Measurements from ENCODE around the gene ATP1B2.

ATP1B2 gene

DNA sequence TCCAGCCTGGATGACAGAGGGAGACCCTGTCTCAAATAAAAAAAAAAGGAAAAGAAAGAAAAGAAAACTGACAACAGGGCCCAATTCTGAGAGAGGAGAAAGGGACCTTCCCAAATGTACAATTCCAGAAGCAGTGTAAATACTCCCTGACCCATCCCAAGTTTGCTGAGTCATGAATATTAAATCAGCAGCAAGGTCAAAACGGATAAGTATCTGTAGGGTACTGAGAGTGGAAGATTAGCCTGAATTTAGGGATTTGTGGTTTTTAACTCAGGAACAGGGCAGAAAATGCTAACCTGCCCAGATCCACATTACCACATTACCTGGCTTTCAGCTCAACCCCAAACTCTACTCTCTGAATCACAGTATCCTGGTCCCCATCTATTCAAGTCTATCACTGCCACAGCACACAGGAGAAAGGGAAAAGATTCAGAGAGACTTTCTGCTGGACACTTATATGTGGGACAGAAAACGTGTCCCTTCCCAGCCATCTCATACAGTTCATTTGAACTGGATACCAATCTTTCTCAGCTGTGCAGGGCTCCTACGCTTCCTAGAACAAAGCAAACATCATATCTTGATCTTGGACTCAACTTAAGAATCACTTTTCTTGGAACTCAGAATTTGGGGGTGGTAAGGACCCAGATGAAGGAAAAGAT, 39.0 kb upstream of the ATP1B2 start:
- H3K27me3 ChIP-seq (ENCODE audit: insufficient read depth, poor library complexity, severe bottlenecking): no peaks in the 10 kb centered on the region
- H3K4me3 ChIP-seq (replicated peaks; ENCODE audit: insufficient read depth, low read length): no peak overlapping the region
- no peak for DNase-seq (ENCODE audit: low read depth in 1 of 2, low spot score in 1 of 2)
- H3K27ac ChIP-seq (replicated peaks): no peak overlapping the region
- no peak for TF ChIP-seq SPI1 (IDR thresholded peaks at IDR 0.05; ENCODE audit: borderline replicate concordance, low read depth)

DNA sequence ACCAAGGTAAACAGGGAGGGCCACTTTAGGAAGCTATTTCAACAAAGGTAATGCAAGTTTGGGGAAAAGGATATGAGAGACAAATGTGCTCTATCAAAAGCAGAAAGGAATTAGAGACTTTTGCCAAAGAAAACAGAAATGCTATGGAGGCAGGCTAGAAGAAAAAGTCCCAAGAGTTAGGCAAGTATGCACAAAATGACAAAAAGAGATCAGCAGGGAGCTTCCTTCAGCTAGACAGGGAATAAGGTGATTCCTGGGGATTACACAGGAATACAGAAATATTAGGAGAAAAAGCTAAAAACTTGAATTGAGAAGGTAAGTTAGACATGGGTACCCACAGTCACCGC, 38.5 kb upstream of the ATP1B2 start:
- H3K27ac ChIP-seq (replicated peaks): no peak overlapping the region
- no peaks in the 10 kb centered on the region for H3K27me3 ChIP-seq (ENCODE audit: insufficient read depth, poor library complexity, severe bottlenecking)
- TF ChIP-seq, protein P1, sequence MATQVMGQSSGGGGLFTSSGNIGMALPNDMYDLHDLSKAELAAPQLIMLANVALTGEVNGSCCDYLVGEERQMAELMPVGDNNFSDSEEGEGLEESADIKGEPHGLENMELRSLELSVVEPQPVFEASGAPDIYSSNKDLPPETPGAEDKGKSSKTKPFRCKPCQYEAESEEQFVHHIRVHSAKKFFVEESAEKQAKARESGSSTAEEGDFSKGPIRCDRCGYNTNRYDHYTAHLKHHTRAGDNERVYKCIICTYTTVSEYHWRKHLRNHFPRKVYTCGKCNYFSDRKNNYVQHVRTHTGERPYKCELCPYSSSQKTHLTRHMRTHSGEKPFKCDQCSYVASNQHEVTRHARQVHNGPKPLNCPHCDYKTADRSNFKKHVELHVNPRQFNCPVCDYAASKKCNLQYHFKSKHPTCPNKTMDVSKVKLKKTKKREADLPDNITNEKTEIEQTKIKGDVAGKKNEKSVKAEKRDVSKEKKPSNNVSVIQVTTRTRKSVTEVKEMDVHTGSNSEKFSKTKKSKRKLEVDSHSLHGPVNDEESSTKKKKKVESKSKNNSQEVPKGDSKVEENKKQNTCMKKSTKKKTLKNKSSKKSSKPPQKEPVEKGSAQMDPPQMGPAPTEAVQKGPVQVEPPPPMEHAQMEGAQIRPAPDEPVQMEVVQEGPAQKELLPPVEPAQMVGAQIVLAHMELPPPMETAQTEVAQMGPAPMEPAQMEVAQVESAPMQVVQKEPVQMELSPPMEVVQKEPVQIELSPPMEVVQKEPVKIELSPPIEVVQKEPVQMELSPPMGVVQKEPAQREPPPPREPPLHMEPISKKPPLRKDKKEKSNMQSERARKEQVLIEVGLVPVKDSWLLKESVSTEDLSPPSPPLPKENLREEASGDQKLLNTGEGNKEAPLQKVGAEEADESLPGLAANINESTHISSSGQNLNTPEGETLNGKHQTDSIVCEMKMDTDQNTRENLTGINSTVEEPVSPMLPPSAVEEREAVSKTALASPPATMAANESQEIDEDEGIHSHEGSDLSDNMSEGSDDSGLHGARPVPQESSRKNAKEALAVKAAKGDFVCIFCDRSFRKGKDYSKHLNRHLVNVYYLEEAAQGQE (IDR thresholded peaks at IDR 0.05; ENCODE audit: insufficient replicate concordance, low read depth): no peak
- no peak for TF ChIP-seq GABPA (IDR thresholded peaks at IDR 0.05; ENCODE audit: low read depth)
- TF ChIP-seq, protein P2, sequence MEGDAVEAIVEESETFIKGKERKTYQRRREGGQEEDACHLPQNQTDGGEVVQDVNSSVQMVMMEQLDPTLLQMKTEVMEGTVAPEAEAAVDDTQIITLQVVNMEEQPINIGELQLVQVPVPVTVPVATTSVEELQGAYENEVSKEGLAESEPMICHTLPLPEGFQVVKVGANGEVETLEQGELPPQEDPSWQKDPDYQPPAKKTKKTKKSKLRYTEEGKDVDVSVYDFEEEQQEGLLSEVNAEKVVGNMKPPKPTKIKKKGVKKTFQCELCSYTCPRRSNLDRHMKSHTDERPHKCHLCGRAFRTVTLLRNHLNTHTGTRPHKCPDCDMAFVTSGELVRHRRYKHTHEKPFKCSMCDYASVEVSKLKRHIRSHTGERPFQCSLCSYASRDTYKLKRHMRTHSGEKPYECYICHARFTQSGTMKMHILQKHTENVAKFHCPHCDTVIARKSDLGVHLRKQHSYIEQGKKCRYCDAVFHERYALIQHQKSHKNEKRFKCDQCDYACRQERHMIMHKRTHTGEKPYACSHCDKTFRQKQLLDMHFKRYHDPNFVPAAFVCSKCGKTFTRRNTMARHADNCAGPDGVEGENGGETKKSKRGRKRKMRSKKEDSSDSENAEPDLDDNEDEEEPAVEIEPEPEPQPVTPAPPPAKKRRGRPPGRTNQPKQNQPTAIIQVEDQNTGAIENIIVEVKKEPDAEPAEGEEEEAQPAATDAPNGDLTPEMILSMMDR (IDR thresholded peaks at IDR 0.05; ENCODE audit: insufficient read depth, low read length): no peak
- TF ChIP-seq POLR2AphosphoS5 (IDR thresholded peaks at IDR 0.05; ENCODE audit: low read depth): no peak
- no peak for TF ChIP-seq SPI1 (IDR thresholded peaks at IDR 0.05; ENCODE audit: borderline replicate concordance, low read depth)
- no peak for DNase-seq (ENCODE audit: low read depth in 1 of 2, low spot score in 1 of 2)
- no peak overlapping the region for H3K4me3 ChIP-seq (replicated peaks; ENCODE audit: insufficient read depth, low read length)

DNA sequence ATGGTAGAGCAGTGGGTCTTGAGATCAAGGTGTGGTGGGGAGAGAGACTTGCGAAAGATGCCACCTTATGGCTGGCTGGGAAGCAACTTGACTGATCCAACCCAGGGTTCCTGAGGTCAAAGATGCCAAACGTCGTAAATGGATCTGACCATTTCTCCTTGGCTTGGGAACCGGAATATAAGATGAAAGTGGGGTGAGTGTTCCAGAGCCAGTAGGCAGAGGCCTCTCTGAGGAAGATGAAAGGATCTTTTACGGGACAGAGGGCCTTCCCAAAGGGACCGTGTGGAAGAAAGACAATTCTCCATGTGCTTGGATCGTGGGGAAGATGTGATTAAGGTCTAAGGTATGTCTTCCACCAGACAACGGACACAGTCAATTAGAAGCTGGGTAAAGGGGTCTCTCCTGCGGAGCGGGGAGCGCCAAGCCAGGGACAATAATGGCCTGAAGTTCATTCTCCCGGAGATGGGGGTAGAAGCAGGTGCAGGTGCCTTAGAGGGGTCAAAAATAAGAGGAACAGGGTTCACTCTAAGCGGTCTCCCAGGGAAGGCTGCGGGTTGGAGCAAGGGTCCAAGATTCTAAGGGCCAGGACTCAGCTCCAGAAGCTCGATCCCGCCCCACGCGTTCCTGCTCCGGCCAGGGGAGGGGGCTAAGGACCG, 36.8 kb upstream of the ATP1B2 start:
- H3K27ac ChIP-seq (replicated peaks): no peak overlapping the region
- DNase-seq (ENCODE audit: low read depth in 1 of 2, low spot score in 1 of 2): no peak
- no peak overlapping the region for H3K4me3 ChIP-seq (replicated peaks; ENCODE audit: insufficient read depth, low read length)
- no peaks in the 10 kb centered on the region for H3K27me3 ChIP-seq (ENCODE audit: insufficient read depth, poor library complexity, severe bottlenecking)
- TF ChIP-seq, protein P2 (IDR thresholded peaks at IDR 0.05; ENCODE audit: insufficient read depth, low read length): no peak
- TF ChIP-seq POLR2AphosphoS5 (IDR thresholded peaks at IDR 0.05; ENCODE audit: low read depth) (no peak), GABPA (IDR thresholded peaks at IDR 0.05; ENCODE audit: low read depth) (no peak), SPI1 (IDR thresholded peaks at IDR 0.05; ENCODE audit: borderline replicate concordance, low read depth) (no peak)
- TF ChIP-seq, protein P1 (IDR thresholded peaks at IDR 0.05; ENCODE audit: insufficient replicate concordance, low read depth): no peak

DNA sequence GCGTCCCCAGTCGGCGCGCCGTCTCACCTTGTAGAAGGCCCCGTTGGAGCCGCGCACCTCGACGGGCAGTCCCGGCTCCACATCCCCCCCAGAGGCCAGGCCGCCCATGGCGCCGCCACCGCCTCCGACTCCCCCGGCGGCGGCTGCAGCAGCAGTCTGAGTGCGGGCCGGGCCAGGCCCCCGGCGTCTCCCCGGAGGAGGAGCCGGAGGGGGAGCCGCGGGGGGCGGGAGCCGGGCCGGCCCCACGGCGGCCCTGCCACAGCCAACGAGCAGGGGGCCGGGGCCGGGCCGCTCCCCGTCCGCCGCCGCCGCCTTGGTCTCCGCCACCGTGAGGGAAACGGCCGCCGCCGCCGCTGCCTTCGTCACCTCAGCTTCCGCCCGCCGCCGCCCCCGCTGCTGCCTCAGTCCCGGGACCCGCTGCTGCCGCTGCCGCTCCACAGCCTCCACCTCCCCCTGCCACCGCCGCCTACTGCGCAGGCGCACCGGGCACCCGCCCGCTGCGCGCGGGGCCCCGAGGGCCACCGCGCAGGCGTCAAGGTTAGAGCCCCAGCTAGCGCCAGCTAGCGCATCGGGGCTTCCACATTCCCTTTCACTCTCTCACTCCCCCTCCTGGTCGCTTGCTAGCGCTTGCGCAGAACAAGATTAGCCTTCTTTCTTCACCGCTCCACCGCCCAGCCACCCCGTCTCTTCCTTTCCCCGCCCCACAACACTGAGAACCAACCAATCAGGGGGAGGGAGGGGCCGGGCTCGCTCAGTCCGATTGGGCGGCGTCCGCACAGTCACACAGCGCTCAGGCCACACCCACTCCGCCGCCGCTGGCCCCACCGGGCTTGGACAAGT, 36.1 kb upstream of the ATP1B2 start, which contains the start of gene FXR2:
Gene FXR2, minus strand, starts transcription at position 473 of the 840 bp plus-strand sequence. Its CDS starts 365 bp downstream, at position 108.
- no peak within 1 kb of the TSS for H3K4me3 ChIP-seq (replicated peaks; ENCODE audit: insufficient read depth, low read length)
- no peak within 1 kb of the TSS for H3K27ac ChIP-seq (replicated peaks)
- no peaks in the 10 kb centered on the region for H3K27me3 ChIP-seq (ENCODE audit: insufficient read depth, poor library complexity, severe bottlenecking)
- peak in 1 of 2 experiments; percentile 0 for DNase-seq (ENCODE audit: low read depth in 1 of 2, low spot score in 1 of 2)
- TF ChIP-seq SPI1 (IDR thresholded peaks at IDR 0.05; ENCODE audit: borderline replicate concordance, low read depth) (no peak), POLR2AphosphoS5 (IDR thresholded peaks at IDR 0.05; ENCODE audit: low read depth) (no peak), GABPA (IDR thresholded peaks at IDR 0.05; ENCODE audit: low read depth) (no peak)
- TF ChIP-seq, protein P1 (IDR thresholded peaks at IDR 0.05; ENCODE audit: insufficient replicate concordance, low read depth): no peak
- TF ChIP-seq, protein P2 (IDR thresholded peaks at IDR 0.05; ENCODE audit: insufficient read depth, low read length): no peak

All from HL-60 (cell line).